C4-2B (cell line): ENCODE results near the gene SMIM10L2A.
"Not testable (repeated sequence)": the region's sequence is repeated elsewhere in the genome, so short reads cannot be mapped to it uniquely, and the experiment has no call there.

Experiments used
- CTCF ChIP-seq: fragments of 450-650 bp; conservative IDR thresholded peaks from 2 replicates; pipeline ENCODE4 v1.5.1; 2017; ENCODE audit warnings: mild to moderate bottlenecking
- ZFX ChIP-seq: fragments of 450-650 bp; IDR thresholded peaks from 2 replicates; pipeline ENCODE4 v1.6.1; 2017

GRCh38 chrX:135461756-135462155 is 40.0 kb downstream of the SMIM10L2A start:
- TF ChIP-seq CTCF, ZFX: not testable (repeated sequence)
